Activated T-cell treated with anti-CD3 and anti-CD28 coated beads, Interleukin-2, amount 50 U/mL, for 4 hours (primary cell): ENCODE results near the gene COX6B2. TPM values are rescaled to one million over a fixed set of nuclear protein-coding genes. Genes with fewer than 3 reads are reported as not detected.

Experiments used
- ATAC-seq, 2 donors: fragments of 200-7000 bp; cut with Tn5 transposase; one replicate each; pipeline ENCODE4 v1.10.0; 2021
- DNase-seq: peaks from one replicate; pipeline ENCODE4 v3.0.0-alpha.2; 2020
- H3K27me3 Mint-ChIP-seq: one replicate; pipeline ENCODE4 v1.8.0; 2021; ENCODE audit warnings: low read depth, mixed read lengths
- H3K36me3 Mint-ChIP-seq: one replicate; pipeline ENCODE4 v1.8.0; 2022; ENCODE audit warnings: mixed read lengths; ENCODE audit not compliant: insufficient read depth
- H3K4me1 Mint-ChIP-seq: one replicate; pipeline ENCODE4 v1.8.0; 2021; ENCODE audit warnings: low read depth, mixed read lengths
- H3K4me3 Mint-ChIP-seq: one replicate; pipeline ENCODE4 v1.8.0; 2021; ENCODE audit warnings: mild to moderate bottlenecking, moderate library complexity, mixed read lengths
- H3K9me3 Mint-ChIP-seq: one replicate; pipeline ENCODE4 v1.8.0; 2021; ENCODE audit warnings: mixed read lengths
- total RNA-seq, 3 donors: library from RNA; stranded (reverse); gene quantifications; one replicate each; pipeline ENCODE4 v1.2.1, GENCODE V29; 2021

COX6B2 gene
- total RNA-seq, 3 donors from 2014 or later: not detected

- no peak within 1 kb of the TSS for H3K4me3 Mint-ChIP-seq
- DNase-seq (no peak), ATAC-seq (no peak)
- no peaks in the 10 kb centered on the region for H3K4me1 Mint-ChIP-seq
- H3K27me3 Mint-ChIP-seq: peaks cover 11% of the 10 kb centered on the region
- no peaks in the 10 kb centered on the region for H3K36me3 Mint-ChIP-seq
- no peaks in the 10 kb centered on the region for H3K9me3 Mint-ChIP-seq
Observed at GRCh38 chr19:55325172-55325571, 29.3 kb downstream of the COX6B2 start, which contains the start of gene TMEM150B. TMEM150B (minus strand) TSS chr19:55325341; CDS start chr19:55321036, 4,305 bp downstream.

DNA sequence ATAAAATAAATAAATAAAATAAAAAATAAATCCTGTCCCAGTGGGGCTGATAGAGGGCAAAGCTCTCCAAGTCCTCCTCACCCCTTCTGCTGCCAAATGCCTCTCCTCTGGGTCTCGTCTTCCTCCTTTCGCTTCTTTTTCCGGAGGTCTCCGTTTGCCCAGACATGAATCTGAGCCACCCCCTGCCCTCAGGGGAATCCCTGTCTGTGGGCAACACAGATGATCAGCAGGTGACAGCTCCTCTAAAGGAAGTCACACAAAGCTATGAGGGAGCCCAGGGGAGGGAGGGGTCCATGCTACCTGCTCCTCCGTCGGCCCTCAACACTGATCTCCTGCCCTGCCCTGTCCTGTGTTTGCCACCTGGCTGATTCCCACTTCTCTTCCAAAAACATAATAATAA, 29.9 kb downstream of the COX6B2 start:
- ATAC-seq (no peak), DNase-seq (no peak)
- Mint-ChIP-seq H3K4me1 (no peaks in the 10 kb centered on the region), H3K4me3 (no peak overlapping the region), H3K36me3 (no peaks in the 10 kb centered on the region), H3K9me3 (no peaks in the 10 kb centered on the region), H3K27me3 (peaks cover 11% of the 10 kb centered on the region)

GRCh38 chr19:55322204-55322885, 32.2 kb downstream of the COX6B2 start:
- Mint-ChIP-seq H3K27me3 (peaks cover 9% of the 10 kb centered on the region), H3K9me3 (no peaks in the 10 kb centered on the region), H3K4me1 (no peaks in the 10 kb centered on the region), H3K36me3 (no peaks in the 10 kb centered on the region), H3K4me3 (no peak overlapping the region)
- no peak for DNase-seq
- no peak for ATAC-seq

DNA sequence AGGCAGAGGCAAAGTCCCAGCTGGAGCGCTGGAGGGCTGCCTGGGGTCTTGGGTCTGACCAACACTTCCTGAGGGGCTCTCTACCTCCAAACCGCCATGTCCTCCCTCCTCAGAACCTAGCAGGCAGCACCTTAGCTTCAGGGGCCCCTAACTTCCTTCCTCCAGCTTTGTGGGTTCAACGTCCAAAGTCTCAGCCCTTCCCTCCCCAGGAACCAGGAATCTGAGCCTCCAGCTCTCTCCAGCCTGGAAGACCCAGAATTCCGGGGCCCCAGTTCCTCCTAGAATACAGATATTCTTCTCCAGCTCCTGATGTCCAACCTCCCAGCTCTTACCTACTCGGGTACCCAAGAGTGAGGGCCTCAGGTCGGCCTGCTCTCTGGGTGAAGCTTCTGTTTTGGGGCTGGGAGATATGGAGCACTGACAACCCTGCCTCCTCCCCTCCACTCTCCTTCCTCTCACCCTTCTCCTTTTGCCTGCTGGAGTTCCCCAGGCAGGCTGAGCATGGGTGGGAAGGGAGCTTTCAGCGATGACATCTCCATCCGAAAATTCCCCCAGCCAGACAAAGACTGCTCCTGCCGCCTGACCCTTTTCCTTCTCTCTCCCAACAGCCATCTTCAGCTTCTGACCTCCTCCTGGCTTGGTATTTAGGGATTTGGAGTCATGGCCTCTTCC, 32.9 kb downstream of the COX6B2 start:
- peaks cover 9% of the 10 kb centered on the region for H3K27me3 Mint-ChIP-seq
- ATAC-seq (no peak), DNase-seq (no peak)
- no peaks in the 10 kb centered on the region for H3K9me3 Mint-ChIP-seq
- H3K4me3 Mint-ChIP-seq: no peak overlapping the region
- H3K36me3 Mint-ChIP-seq: no peaks in the 10 kb centered on the region
- H3K4me1 Mint-ChIP-seq: no peaks in the 10 kb centered on the region

GRCh38 chr19:55320844-55321419, 33.6 kb downstream of the COX6B2 start:
- Mint-ChIP-seq H3K4me3 (no peak overlapping the region), H3K27me3 (peaks cover 9% of the 10 kb centered on the region), H3K4me1 (no peaks in the 10 kb centered on the region), H3K36me3 (no peaks in the 10 kb centered on the region), H3K9me3 (no peaks in the 10 kb centered on the region)
- DNase-seq (no peak), ATAC-seq (no peak)

GRCh38 chr19:55319785-55320184, 34.7 kb downstream of the COX6B2 start:
- Mint-ChIP-seq H3K27me3 (peaks cover 9% of the 10 kb centered on the region), H3K9me3 (no peaks in the 10 kb centered on the region), H3K36me3 (no peaks in the 10 kb centered on the region), H3K4me3 (no peak overlapping the region), H3K4me1 (no peaks in the 10 kb centered on the region)
- ATAC-seq (no peak), DNase-seq (no peak)

- no peaks in the 10 kb centered on the region for H3K4me1 Mint-ChIP-seq
- no peak for ATAC-seq
- DNase-seq: no peak
- peaks cover 4% of the 10 kb centered on the region for H3K27me3 Mint-ChIP-seq
- H3K4me3 Mint-ChIP-seq: no peak overlapping the region
- H3K36me3 Mint-ChIP-seq: no peaks in the 10 kb centered on the region
- no peaks in the 10 kb centered on the region for H3K9me3 Mint-ChIP-seq
Observed at GRCh38 chr19:55316646-55317045, 37.9 kb downstream of the COX6B2 start.

DNA sequence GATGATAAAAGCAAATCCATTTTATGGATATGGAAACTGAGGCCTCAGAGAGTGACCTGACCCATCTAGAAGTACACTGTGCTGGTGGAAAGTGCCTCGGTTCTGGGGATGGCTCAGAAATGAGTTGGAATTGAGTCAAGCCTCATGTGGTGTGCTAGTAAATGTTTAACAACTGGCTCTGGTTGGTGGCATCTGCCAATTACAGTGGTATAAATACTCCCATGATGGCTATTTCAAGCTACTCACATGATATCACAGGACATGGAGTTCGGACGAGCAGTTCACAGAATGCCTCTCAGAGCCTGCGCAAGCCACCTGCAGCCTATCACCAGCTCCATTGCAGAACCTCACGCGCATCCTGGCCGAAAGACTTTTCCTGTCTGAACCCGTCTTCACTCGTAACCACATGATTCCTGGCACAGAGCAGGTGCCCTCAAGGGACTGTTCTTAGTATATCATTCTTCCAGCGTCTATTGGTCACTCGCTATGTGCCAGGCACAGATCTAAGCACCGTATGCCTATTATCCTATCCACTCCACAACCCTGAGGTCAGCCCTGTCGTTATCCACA, 38.5 kb downstream of the COX6B2 start:
- H3K4me1 Mint-ChIP-seq: no peaks in the 10 kb centered on the region
- no peak overlapping the region for H3K4me3 Mint-ChIP-seq
- no peaks in the 10 kb centered on the region for H3K27me3 Mint-ChIP-seq
- DNase-seq (no peak), ATAC-seq (no peak)
- no peaks in the 10 kb centered on the region for H3K9me3 Mint-ChIP-seq
- H3K36me3 Mint-ChIP-seq: no peaks in the 10 kb centered on the region

GRCh38 chr19:55314396-55314795, 40.1 kb downstream of the COX6B2 start:
- DNase-seq (no peak), ATAC-seq (no peak)
- no peaks in the 10 kb centered on the region for H3K9me3 Mint-ChIP-seq
- no peaks in the 10 kb centered on the region for H3K27me3 Mint-ChIP-seq
- H3K36me3 Mint-ChIP-seq: no peaks in the 10 kb centered on the region
- H3K4me3 Mint-ChIP-seq: no peak overlapping the region
- no peaks in the 10 kb centered on the region for H3K4me1 Mint-ChIP-seq

GRCh38 chr19:55312621-55313512, 41.7 kb downstream of the COX6B2 start:
- H3K4me3 Mint-ChIP-seq: no peak overlapping the region
- no peak for ATAC-seq
- H3K36me3 Mint-ChIP-seq: no peaks in the 10 kb centered on the region

DNA sequence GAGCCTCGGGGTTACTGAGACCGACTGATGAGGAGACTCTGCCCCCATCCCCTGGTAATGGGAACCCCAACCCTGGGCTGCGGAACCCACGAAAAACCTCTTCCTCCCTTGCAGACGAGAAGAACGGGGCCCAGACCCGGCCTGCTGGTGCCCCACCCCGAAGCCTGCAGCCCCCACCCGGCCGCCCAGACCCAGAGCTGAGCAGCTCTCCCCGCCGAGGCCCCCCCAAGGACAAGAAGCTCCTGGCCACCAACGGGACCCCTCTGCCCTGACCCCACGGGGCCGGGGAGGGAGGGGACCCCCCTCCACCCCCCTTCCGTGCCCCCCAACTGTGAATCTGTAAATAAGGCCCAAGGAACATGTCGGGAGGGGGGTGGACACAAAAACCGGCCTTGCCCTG, 42.7 kb downstream of the COX6B2 start:
- Mint-ChIP-seq H3K36me3 (no peaks in the 10 kb centered on the region), H3K9me3 (no peaks in the 10 kb centered on the region), H3K27me3 (no peaks in the 10 kb centered on the region), H3K4me1 (no peaks in the 10 kb centered on the region), H3K4me3 (no peak overlapping the region)
- ATAC-seq (no peak), DNase-seq (no peak)

More at GRCh38 chr19:55312621-55313512, 41.7 kb downstream of the COX6B2 start:
- Mint-ChIP-seq H3K9me3 (no peaks in the 10 kb centered on the region), H3K4me1 (no peaks in the 10 kb centered on the region), H3K27me3 (no peaks in the 10 kb centered on the region)
- no peak for DNase-seq

DNA sequence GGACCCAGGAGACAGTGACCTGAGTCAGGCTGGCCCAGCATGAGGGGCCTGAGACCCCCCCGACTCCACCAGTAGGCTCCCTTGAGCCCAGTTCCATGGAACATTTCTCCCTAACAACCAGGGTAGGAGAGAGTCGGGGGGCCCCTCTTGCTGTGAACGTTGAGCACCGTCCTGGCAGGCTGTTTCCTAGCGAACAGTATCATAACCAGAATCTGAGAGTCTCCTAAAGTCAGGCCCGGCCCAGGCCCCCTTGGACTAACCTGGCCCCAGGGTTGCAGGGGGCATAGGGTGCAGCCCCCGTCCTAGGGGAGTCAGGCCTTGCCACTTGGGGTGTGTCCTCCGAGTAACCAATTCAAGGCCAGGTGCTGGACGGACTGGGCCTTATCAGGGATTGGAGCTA, 43.1 kb downstream of the COX6B2 start:
- H3K36me3 Mint-ChIP-seq: no peaks in the 10 kb centered on the region
- ATAC-seq: no peak
- no peak for DNase-seq
- no peaks in the 10 kb centered on the region for H3K9me3 Mint-ChIP-seq
- no peaks in the 10 kb centered on the region for H3K4me1 Mint-ChIP-seq
- H3K27me3 Mint-ChIP-seq: no peaks in the 10 kb centered on the region
- H3K4me3 Mint-ChIP-seq: no peak overlapping the region

- Mint-ChIP-seq H3K36me3 (no peaks in the 10 kb centered on the region), H3K9me3 (no peaks in the 10 kb centered on the region), H3K4me1 (no peaks in the 10 kb centered on the region), H3K27me3 (no peaks in the 10 kb centered on the region), H3K4me3 (no peak overlapping the region)
- DNase-seq (no peak), ATAC-seq (no peak)
Observed at GRCh38 chr19:55310498-55310897, 44.0 kb downstream of the COX6B2 start.

DNA sequence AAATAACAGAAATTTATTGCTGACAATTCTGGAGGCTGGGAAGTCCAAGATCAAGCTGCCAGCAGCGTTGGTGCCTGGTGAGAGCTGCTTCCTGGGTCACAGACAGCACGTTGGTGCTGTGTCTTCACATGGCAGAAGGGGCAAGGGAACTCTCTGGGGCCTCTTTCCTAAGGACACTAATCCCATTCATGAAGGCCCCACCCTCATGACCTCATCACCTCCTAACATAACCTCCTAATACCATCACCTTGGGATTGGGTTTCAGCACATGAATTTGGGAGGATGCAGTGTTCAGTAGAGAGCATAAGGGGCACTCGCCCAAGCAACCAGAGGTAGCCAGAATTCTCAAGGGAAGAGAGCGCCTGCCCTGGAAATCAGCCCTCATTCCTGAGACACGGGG, 45.1 kb downstream of the COX6B2 start:
- no peaks in the 10 kb centered on the region for H3K27me3 Mint-ChIP-seq
- no peaks in the 10 kb centered on the region for H3K4me1 Mint-ChIP-seq
- no peaks in the 10 kb centered on the region for H3K36me3 Mint-ChIP-seq
- DNase-seq (no peak), ATAC-seq (no peak)
- H3K9me3 Mint-ChIP-seq: no peaks in the 10 kb centered on the region
- no peak overlapping the region for H3K4me3 Mint-ChIP-seq
